Effector CD4-positive, alpha-beta T cell (primary cell): Measurements from ENCODE around the gene GBGT1.
A peak's percentile ranks its signal among the peaks of the same experiment; 100 is the strongest.

Experiments
- DNase-seq: peaks from one replicate; pipeline ENCODE4 v3.0.0-alpha.2; 2020

The GBGT1 gene

DNA sequence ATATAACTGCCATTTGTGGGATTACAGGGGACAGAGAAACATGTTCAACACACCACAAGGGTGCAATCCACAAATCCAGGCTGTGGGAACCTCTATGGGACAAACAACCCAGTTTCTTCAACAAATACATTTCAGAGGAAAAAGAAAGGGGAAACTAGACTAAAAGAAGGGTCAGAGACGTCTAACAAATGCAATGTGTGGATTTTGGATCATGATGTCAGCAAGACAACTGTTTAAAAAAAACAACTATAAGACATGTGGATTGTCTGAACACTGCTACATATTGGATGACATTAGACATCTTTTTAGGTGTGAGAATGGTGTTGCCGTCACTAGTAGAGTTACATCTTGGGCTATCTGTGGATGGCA lies 38.8 kb downstream of the GBGT1 start:
- no peak for DNase-seq

DNA sequence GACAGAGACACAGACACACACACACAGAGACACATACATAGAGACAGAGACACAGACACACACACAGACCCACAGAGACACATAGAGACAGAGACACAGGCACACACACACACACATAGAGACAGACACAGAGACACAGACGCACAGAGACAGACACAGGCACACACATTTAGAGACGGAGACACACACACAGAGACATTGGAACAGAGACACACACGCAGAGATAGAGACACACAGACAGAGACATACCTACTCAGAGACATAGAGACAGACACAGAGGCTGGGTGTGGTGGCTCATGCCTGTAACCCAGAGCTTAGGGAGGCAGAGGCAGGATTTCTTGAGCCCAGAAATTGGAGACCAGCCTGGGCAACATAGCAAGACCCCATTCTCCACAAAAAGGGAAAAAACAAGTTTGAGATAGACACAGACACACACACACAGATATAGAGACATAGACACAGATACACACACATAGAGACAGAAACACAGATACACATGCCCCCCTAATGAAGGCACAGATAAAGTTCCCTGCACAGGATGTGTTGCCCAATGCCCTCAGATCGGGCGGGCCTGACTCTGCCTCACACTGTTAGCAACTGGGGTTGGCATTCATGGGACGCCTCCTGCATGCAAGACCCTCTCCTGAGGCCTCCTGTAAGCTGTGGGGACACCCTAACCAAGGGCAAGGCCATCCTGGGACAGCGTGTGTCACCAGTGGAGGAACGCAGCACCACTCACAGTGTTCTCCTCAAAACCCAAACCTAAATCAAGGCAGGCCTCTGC lies 39.4 kb downstream of the GBGT1 start:
- no peak for DNase-seq

DNA sequence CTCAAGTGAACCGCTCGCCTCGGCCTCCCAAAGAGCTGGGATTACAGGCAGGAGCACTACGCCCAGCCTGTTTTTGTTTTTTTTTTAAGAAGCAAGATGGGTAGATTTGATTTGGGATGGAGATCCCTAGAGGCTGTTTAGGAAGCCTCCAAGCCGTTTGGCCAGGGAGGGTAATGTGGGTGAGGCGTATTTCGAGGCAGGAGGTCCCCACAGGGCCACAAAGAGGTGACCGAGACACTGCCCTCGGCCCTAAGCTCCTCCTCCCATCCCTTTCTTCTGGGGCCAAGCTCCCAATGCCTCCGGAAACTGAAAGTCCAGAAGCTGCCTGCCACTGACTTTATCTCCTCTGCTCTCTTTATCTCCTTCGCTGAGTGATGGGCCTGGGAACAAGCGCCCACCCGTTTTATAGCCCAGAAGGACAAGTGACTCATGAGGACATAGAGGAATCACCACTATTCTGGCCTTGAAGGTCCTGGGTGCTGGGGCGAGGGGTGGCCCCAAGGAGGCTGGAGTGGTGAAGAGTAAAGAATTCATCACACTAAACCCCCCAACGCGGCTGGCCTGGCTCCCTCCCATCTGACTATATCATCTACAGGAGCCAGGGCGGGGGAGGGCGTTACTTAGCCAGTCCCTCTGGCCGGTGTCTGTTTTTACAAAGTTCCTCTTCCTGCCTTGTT lies 40.6 kb downstream of the GBGT1 start:
- DNase-seq, result no peak

DNA sequence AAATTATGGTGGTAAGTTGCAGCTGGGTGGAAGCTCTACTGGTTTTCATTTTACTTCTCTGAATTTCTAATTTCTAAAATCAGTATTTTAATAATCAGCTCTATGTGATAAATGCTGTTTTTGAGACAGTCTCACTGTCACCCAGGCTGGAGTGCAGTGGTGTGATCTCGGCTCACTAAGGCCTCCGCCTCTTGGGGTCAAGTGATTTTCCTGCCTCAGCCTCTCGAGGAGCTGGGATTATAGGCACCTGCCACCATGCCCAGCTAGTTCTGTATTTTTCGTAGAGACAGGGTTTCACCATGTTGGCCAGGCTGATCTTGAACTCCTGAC lies 41.1 kb downstream of the GBGT1 start:
- no peak for DNase-seq

DNA sequence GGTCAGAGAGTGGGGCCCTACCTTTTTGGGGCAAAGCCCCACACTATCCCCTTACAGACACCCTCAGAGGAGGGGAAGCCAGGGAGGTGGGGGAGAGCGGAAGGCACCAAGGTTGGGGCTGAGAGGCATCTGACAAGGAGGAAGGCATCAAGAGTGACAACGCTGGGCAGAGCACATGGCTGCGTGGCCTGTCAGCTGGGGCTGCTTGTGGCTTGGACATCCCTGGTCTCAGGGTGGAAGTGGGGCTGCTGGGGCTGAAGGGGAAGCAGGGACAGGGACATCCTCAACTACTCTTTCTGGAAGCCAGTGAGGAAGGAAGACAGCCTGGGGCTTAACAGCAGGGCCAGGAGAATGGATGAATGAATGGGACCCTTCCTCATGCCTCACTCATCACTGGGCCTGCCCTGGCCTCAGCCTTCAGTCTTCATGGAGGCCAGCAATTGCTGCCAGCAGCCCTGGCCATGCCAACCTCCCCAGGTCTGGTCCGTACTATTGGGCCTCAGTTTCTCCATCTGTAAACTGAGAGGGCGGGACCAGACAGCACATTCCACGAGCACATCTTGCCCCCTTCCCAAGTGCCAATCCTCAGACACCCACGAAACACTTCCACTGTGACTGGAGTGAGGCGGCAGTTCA lies 41.7 kb downstream of the GBGT1 start:
- DNase-seq, result no peak

DNA sequence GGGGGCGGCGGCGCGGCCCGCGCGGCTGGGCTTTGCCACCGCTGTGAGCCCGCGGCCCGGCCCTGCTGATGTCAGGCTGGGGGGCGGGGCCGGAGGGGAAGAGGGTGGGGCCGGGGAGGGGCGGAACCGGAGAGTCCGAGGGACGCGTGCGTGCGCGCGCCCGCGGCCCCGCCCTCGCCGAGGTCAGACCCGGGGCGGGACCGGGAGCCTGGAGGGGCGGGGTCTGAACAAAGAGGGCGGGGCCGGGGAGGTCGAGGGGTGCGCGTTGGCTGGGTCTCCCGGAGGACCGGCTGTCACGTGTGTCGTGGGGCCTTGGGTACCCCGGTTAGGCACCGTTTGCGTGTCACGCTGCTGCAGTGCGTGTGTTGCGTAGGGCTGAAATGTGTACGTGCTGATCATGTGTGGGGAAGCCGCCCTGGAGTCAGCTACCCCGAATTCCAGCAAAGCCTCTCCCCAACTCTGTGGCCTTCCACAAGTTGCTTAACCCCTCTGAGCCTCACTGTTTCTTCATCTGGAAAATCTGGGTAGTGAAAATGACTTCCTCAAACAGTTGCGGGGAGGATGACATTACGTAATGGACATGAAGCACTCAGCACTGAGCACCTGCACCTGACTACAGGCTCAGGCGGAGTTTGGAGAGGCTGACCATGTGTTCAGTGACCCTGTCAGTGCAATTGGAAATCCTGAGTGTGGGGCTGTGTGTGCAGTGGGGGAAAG lies 42.4 kb downstream of the GBGT1 start, which contains the start of gene RALGDS:
RALGDS (minus strand) TSS at position 43 of the 717 bp plus-strand sequence. CDS start 86 bp downstream, outside the sequence.
- DNase-seq, result peak; percentile 90

DNA sequence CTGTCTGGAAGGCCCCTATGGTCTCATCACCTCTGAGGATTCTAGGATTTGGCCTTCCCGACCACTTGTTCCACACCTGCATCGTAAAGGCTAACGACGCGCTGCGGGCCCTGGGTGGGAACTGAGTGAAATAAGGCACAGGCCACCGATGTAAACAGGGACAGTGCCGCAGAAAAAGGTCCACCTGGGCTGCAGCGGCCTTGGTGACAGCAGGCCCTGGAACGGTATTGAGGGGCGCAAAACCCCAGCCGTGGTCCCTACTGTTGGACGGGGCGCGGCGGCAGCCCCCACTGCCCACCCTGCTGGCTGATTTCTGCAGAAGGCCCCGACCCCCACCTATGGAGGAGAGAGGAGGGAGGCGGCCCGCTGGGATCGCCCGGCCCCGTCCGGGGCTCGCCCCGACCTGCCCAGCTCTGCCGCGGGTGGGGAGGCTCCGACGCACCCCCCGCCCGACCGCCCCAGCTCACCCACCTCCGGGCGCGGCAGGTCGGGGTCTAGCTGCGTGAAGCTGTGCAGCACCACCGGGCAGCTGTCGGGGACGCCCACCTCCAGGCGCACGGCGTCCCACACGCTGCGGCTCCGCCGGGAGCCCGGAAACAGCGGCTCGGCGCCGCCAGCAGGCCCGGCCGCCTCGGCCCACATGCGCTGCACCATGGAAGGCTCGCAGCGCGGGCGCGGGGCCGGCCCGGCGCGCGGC lies 43.1 kb downstream of the GBGT1 start:
- no peak for DNase-seq

DNA sequence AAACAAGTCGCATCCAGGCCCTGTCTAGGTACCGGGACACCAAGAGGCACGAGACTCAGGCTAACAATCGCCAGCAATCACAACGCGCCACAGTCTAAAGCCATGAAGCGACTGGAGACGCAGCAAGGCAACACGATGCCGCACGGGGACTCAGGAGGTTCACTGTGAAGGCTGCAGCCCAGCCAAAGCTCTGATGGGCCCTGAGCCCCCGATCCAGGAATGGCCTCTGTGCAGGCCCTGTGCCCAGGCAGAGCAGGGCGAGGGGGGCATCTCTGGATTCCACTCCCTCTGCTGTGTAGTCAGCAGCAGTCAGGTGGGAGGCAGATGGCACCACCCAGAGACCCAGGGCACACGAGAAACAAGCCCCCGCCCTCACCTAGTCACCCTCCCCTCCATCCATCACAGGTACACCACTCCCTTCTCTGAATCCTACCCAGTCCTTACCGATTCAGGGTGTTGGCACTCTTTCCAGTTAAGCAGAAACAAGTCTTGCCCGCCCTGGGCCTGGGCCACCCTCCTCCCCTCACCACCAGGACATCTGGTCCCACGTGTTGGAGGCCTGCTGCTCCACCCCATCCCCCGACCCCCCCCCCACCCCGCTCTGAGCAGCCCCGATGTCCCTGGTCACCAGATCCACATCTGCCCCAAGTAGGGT lies 43.7 kb downstream of the GBGT1 start:
- no peak for DNase-seq

DNA sequence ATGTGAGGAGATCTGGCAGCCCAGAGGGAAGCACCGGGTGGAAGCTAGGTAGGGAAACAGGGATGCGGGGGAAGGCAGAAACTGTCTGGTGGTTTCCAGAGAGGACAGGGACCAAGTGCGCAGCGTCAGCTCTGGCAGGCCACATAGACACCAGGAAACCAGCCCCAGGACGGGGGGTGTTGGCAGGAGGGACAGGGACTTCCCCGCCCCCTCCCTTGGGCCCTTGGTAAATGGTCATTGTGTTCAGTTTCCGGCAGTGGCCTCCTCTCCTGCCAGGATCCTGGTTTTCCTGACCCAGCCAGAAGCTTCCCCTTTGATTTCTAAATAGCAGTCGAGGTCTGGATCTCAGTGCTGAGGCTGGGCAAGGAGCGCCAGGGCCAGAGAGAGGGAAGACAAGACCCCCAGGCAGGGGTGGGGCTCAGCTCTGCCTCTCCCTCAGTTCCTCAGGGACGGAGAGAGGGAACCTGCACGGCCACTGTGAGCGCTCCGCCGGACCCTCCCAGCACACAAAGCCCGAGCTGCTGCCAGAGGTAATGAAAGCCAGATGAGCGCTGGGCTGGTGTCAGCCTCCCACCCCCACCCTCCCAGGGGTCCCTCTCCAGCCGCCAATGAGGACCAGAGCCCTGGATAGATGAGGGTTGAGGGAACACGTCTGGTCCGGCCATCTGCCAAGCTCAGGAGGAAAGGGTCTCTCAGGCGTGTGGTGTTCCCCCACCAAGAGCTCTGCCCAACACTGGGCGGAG lies 44.4 kb downstream of the GBGT1 start:
- no peak for DNase-seq

DNA sequence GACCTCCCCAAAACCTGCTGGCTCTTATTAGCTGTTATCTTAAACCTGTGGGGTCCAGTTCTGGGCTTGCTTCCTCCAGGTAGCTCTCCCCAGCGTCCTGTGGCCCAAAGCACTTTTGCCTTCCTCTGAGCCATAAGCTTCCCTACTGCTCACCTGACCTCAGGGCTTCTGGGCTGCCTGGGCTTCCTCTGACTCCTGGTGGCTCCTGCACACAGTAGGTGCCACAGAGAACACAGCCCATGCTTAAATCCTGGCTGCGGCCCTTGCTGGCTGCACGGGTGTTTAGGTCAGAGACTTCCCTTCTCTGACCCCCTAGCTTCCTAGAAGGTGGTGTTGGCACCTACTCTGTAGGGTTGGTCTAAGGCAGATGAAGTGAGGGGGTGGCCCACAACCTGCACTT lies 45.1 kb downstream of the GBGT1 start:
- no peak for DNase-seq

DNA sequence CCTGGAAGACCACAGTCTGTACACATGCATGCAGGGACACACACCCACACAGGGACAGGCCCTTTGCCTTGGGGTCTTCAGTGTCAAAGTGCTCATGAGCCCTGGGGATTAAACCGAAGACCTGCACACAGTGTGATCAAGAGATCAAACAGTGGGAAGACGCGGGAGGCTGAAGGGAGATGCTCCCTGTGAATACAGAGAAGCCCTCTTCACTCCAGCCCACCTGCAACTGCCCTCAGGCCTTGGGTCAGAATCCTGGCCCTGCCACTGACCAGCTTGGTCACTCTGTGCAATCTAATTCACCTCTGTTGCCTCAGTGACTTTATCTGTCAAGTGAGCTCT lies 45.6 kb downstream of the GBGT1 start:
- DNase-seq, result no peak

DNA sequence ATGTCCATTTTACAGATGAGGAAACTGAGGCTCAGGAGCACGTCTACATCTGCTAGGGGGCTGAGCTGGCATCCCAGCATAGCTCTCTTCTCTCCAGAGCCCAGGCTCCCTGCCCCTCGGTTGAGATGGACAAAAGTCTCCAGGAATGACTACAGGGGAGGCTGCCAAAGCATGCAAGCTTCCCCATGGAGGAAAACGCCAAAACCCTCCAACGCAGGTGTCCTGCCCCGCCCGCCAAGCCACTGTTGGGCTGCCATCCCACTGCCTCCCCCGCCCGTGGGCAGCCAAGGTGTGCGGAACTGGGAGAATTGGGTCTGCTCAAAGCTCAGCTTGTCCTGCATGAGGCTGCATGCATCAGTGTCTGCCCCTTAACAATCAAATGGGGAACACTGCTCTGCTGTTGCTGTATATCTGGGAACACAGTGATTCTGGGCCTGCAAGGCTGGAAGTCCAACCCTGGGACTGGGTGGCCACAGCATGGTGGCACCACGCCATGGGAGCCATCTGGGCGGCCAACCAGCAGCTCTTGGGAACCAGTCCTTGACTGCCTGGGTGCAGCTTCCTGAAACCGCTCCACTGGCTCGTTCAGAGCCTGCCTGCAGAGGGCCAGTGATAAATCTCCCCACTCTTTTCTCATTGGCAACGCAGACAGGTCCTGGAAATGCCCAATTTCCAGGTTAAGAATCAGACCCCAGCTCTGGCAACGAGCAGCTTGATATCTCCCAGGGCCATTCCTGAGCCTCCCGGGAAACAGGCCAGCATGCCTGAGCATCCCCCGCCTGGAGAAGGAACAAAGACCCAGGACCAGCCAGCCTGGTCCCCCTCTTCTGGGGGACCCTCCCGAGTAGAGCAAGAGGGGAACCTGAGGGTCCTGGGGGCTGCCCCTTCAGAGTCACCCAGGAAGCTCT lies 46.2 kb downstream of the GBGT1 start:
- no peak for DNase-seq

DNA sequence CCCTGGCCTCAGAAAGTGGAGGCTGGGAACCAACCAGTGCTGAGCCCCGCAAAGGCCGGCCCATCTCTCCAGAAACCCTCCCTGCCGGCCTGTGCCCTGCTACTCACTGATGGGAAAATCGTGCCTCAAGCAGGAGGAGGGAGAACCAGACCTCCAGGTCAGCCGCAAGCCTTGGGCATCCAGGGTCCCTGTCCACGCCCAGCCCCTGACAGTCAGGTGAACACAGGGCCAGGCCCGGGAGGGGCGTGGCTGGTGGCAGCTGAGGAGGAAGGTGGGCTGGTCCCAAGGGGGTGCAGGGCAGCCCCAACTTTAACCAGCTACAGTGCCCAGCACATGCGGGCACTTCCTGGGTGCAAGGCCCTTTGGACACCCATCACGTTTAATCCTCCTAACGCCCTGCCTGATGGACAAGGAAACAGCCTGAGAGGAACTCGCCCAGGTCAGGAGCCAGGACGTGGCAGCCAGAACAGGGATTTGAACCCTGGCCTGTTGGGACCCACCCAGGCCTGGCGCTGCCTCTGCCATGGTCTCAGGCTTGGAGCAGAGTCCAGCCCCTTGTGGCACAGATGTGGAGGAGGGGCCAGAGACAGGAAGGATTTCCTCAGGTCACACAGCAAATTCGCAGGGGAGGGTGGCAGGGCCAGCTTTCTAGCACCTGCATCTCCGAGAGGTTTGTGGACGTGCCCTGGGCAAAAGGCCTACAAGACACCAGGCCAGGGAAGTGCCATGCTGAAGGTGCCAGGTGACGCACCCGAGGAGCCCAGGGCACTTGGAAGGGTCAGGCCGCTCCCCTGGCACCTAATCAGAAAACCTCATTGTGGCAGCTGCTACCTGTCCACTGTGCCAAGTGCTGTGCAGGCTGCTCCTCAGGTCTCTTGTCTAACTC lies 47.1 kb downstream of the GBGT1 start:
- no peak for DNase-seq

DNA sequence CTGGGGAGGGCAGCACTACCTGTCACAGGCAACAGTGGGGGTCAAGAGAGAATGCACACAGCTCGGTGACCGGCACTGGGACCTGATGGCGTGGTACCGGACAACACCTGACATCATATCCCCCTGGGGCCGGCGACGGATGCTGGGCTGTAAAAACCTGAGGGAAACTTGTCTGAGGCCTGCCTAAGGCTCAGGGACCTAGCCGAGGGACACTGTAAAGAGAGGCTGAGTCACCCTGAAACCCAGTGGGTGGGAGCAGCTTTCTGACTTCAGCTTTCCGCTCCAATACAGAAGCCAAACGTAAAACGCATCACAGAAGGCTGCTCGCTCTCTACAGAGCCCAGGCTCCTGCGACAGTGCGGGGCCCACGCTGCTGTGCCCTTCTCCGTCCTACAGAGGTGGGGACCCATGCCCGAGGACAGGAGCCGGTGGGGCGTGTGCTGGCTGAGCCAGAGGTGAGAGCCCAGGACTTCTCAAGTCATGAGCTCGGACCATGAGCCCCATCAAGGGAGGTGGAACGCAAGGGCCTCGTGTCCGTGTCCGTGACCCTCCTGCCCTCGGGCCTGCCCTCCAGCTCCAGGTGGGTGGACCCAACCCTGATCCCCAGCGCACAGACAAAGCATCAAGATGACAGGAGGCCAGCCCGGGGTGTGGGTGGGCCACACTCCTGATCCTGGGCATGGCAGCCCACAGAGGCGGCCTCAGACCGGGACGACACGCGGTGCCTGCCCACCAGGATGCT lies 47.9 kb downstream of the GBGT1 start:
- peak; percentile 41 for DNase-seq

DNA sequence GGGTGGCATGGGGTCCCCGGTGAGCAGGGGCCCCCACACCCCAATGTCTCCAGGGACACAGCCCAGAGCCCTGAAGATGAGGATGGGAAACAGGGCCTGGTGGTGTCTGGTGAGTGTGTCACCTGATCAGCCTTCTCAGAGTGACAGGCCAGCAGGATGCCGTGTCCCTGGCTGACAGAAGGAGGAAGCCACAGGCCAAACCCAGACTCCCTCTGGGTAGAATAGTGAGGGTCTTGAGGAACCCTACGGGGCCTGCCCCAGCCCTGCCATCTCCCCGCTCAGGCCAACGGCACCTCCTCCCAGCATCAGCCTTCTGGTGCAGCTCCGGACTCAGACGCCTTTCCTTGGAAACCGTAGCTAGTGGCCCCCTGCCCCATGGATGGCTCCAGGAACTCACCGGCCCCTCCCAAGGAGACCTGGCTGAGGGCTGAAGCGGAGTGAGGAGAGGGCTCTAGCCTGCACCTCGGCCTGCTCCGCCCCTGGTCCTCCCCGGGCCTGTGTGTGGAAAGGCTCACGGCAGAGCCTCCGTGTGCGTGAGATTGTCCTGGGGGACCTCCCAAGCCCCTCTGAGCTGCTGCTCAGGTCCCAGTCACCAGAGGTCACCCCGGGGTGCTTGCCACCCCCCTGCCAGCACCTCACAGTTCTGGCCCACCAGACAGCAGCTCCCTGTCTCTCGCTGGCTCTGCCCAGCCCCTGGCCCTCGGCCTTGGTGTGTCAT lies 48.7 kb downstream of the GBGT1 start:
- no peak for DNase-seq

DNA sequence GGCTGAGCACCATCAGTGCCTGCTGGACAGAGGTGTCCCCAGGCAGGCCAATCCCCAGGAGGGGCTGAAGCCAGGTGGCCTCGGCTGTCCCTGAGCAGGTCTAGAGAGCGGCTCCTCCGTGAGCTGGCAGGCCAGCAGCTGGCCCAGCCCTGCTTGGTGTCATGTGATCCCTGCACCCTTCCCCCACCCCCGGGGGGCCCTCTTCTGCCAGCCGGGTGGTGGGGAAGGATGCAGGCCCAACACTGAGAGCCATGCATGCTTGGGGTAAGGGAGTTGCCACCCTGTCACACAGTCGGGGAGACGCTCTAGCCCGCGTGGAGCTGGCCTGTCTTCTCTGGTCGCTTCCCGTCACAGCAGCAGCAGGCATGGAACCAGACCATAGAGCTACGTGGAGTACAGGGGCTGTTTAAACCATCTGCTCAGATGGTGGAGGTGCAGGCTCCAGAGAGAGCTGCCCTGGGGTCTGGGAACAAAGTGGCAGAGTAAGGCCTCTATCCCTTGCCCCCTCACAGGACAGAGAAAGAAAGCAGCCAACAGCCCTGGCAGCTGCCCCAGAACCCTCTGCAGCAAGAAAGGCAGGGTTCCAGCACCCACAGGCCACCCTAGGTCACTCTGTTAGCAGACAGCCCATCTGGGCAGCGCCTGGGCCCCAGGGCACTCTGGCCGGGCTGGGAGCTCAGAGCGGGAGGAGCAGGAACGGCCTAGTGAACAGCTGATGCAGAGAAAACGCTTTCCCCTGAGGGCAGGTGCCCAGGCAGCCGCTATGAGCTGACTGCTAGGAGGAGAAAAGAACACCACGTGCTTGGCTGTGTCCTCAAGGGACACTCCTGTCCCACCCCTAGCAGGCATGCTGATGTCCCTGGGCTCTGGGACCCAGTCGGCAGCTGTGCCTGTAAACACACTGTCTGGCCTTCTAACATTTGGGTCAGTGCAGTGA lies 49.5 kb downstream of the GBGT1 start:
- no peak for DNase-seq
